ENCODE results near the gene PRELP.

PRELP gene

DNA sequence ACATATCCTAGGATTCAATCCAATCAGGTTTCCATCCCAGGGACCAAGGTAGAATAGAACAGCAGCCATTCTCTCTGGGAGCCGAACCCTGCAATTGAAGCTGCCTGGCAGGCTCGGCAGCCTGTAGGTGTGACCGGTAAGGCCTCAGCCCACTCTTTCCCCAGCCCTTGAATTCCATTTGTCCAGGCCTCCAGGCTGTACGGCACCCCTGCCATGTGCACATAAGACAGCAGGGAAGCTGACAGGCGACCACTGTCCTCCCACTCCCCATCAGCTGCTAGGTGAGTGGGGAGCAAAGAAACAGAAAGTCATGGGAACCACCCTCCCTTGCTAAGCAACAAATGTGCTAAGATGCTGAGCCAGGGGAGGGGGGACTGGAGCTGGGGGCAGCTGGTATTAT lies 41.3 kb downstream of the PRELP start:
- TF ChIP-seq RAD21 (IDR thresholded peaks at IDR 0.05; ENCODE audit: low read depth) (no peak), CEBPB (IDR thresholded peaks at IDR 0.05) (no peak), TCF12 (IDR thresholded peaks at IDR 0.05; ENCODE audit: low read depth) (no peak), EP300 (IDR thresholded peaks at IDR 0.05; ENCODE audit: borderline replicate concordance) (no peak), CREB1 (IDR thresholded peaks at IDR 0.05; ENCODE audit: low read depth) (no peak), REST (IDR thresholded peaks at IDR 0.05; ENCODE audit: low read depth) (no peak), TEAD4 (IDR thresholded peaks at IDR 0.05) (no peak), MAX (IDR thresholded peaks at IDR 0.05) (no peak), FOXM1 (IDR thresholded peaks at IDR 0.05; ENCODE audit: borderline replicate concordance, low read depth) (no peak)

- TF ChIP-seq ZBTB7A (IDR thresholded peaks at IDR 0.05; ENCODE audit: low read depth) (no peak), CREB1 (IDR thresholded peaks at IDR 0.05; ENCODE audit: low read depth) (no peak), EP300 (IDR thresholded peaks at IDR 0.05; ENCODE audit: borderline replicate concordance) (no peak), FOXM1 (IDR thresholded peaks at IDR 0.05; ENCODE audit: borderline replicate concordance, low read depth) (no peak), MAX (IDR thresholded peaks at IDR 0.05) (no peak), YY1 (IDR thresholded peaks at IDR 0.05; ENCODE audit: low read depth) (no peak), USF1 (IDR thresholded peaks at IDR 0.05) (no peak)
Observed at GRCh38 chr1:203517426-203518110, 42.0 kb downstream of the PRELP start.

- no peak for TF ChIP-seq TCF12 (IDR thresholded peaks at IDR 0.05; ENCODE audit: low read depth)
- TF ChIP-seq MAX (IDR thresholded peaks at IDR 0.05), result no peak
- no peak for TF ChIP-seq EGR1 (IDR thresholded peaks at IDR 0.05)
- no peak for TF ChIP-seq ZBTB7A (IDR thresholded peaks at IDR 0.05; ENCODE audit: low read depth)
- TF ChIP-seq NFIC (IDR thresholded peaks at IDR 0.05), result no peak
- no peak for TF ChIP-seq TAF1 (IDR thresholded peaks at IDR 0.05; ENCODE audit: low read depth)
- no peak for TF ChIP-seq YY1 (IDR thresholded peaks at IDR 0.05; ENCODE audit: low read depth)
- no peak for TF ChIP-seq EP300 (IDR thresholded peaks at IDR 0.05; ENCODE audit: borderline replicate concordance)
- no peak for TF ChIP-seq TEAD4 (IDR thresholded peaks at IDR 0.05)
- no peak for TF ChIP-seq USF1 (IDR thresholded peaks at IDR 0.05)
- TF ChIP-seq REST (IDR thresholded peaks at IDR 0.05; ENCODE audit: low read depth), result no peak
- no peak for TF ChIP-seq RAD21 (IDR thresholded peaks at IDR 0.05; ENCODE audit: low read depth)
Observed at GRCh38 chr1:203518541-203518940, 42.9 kb downstream of the PRELP start.

DNA sequence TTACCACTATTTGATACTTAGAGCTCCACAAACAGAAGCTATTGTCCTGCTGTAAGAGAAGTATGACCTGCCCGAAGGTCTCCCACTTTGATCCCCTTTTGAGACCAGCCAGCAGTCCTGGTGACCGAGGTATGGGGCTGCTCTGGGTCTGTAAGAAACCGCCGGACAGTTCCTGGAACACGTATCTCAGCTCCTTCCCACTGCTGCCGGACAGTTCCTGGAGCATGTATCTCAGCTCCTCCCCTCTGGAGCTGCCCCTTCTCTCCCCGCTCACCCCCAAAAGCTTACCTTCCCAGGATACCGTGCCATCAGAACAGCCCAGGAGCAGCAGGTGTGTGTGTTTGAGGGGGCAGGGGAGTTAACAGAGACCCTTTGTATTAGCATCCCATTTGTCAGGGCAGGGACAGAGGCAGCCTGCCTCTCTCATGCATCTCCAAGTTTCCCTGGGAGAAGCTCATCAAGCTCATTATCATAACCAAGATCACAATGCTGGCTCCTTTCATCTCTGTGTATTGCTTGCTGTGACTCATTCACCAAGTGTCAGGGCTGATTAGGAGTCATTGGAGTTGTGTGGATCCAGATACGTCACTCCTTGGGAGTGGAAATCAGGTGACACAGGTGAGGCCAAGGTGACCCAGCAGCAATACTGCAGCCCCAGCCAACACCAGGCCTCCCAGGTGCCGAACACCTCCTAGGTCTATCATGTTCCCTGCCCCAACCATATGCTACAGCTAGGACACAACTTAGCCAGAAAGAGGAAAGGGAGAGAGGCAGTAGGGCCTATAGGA lies 43.6 kb downstream of the PRELP start:
- TF ChIP-seq TCF12 (IDR thresholded peaks at IDR 0.05; ENCODE audit: low read depth) (0 out of 2 replicates have a peak, but pooled peaks have one; percentile 15), ZBTB7A (IDR thresholded peaks at IDR 0.05; ENCODE audit: low read depth) (no peak)

DNA sequence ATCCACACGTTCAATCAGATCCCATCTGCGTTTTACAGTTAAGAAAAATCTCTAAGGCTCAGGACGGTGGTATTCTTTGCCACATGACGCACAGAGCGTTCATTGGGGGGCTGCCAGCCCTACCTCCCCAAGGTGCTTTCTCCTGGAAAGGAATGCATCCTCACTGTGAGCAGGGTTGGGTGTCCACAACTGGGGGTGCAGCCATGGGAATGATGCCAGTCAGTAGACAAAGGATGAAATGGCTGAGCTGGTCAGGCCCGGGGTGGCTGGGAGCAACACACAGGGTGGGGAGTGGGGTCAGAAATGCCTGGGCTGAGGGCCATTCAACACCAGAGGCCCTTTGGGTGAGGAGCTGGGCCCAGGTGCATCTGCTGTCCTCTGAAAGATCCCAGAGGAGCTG lies 44.3 kb downstream of the PRELP start:
- TF ChIP-seq ZBTB7A (IDR thresholded peaks at IDR 0.05; ENCODE audit: low read depth) (no peak), REST (IDR thresholded peaks at IDR 0.05; ENCODE audit: low read depth) (no peak), EP300 (IDR thresholded peaks at IDR 0.05; ENCODE audit: borderline replicate concordance) (no peak), TAF1 (IDR thresholded peaks at IDR 0.05; ENCODE audit: low read depth) (no peak), MAX (IDR thresholded peaks at IDR 0.05) (no peak), USF1 (IDR thresholded peaks at IDR 0.05) (no peak), CREB1 (IDR thresholded peaks at IDR 0.05; ENCODE audit: low read depth) (no peak), CEBPB (IDR thresholded peaks at IDR 0.05) (no peak), YY1 (IDR thresholded peaks at IDR 0.05; ENCODE audit: low read depth) (no peak), RAD21 (IDR thresholded peaks at IDR 0.05; ENCODE audit: low read depth) (no peak), TEAD4 (IDR thresholded peaks at IDR 0.05) (no peak), EGR1 (IDR thresholded peaks at IDR 0.05) (no peak), FOXM1 (IDR thresholded peaks at IDR 0.05; ENCODE audit: borderline replicate concordance, low read depth) (no peak), TCF12 (IDR thresholded peaks at IDR 0.05; ENCODE audit: low read depth) (no peak), NFIC (IDR thresholded peaks at IDR 0.05) (no peak; the same call in 1 of the 2 replicates)

Data from Ishikawa (cell line).